ENCODE data around the gene STRIT1. TPM values are rescaled to one million over a fixed set of nuclear protein-coding genes. Genes with fewer than 3 reads are reported as not detected.

STRIT1 gene
- total RNA-seq, 1 donor from 2014 or later, result not detected

DNA sequence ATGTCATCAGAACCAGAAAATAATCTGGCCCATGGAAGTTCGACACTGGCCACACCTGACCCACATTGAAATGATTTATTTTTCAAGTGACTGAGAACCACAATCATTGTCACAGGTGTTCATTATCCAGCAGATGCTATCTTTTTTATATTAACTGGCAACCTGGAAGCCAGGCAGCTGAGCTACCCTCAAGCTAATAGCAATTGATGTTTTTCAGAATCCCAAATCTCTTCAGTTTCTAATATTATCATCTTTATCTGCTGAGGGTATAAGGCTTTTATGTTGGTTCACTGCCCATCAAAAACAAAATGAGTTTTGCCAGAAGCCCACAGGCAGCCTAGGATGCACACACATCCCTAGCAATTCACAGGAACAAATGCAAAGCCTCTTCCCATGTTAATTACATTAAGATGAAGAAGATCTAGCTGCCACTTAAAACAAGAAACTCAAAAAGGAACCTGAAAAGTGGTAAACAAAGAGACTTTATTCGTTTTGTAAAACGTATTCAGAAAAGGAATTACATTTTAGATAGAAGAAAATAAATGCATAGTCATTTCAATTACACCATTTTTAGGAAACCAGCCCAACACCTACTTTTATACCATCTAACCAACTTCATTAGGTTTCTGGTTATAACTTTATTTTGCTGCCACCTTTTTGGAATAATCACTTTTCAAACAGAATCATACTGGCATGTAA, 40.9 kb upstream of the STRIT1 start:
- no peaks in the 10 kb centered on the region for H3K4me1 Mint-ChIP-seq (ENCODE audit: unreplicated experiment)
- DNase-seq (ENCODE audit: extremely low spot score, unreplicated experiment), result no peak
- H3K9me3 Mint-ChIP-seq, result no peaks in the 10 kb centered on the region
- H3K27ac Mint-ChIP-seq, result no peak overlapping the region
- H3K36me3 Mint-ChIP-seq, result no peaks in the 10 kb centered on the region
- TF ChIP-seq, protein P1, sequence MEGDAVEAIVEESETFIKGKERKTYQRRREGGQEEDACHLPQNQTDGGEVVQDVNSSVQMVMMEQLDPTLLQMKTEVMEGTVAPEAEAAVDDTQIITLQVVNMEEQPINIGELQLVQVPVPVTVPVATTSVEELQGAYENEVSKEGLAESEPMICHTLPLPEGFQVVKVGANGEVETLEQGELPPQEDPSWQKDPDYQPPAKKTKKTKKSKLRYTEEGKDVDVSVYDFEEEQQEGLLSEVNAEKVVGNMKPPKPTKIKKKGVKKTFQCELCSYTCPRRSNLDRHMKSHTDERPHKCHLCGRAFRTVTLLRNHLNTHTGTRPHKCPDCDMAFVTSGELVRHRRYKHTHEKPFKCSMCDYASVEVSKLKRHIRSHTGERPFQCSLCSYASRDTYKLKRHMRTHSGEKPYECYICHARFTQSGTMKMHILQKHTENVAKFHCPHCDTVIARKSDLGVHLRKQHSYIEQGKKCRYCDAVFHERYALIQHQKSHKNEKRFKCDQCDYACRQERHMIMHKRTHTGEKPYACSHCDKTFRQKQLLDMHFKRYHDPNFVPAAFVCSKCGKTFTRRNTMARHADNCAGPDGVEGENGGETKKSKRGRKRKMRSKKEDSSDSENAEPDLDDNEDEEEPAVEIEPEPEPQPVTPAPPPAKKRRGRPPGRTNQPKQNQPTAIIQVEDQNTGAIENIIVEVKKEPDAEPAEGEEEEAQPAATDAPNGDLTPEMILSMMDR (conservative IDR thresholded peaks at IDR 0.05), result no peak
- no peak overlapping the region for H3K4me3 Mint-ChIP-seq
- peaks cover 3% of the 10 kb centered on the region for H3K27me3 Mint-ChIP-seq

DNA sequence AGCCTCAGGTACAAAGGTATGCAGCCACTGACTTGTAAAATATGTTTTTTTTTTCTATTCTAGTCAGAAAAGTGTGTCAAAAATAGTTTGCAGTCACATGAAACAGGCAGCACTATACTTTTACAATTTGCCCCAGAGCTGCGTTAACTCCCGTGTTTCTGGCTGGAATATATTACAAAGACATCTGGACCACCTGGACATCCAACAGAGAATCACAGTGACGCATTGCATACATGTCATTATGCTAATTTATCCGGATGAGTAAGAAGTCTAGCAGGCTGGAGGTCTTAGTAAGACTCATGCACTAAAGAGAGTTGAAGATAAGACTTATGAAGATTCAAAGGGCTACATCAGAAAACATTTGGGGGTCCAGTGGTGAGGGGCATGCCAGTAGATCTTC, 39.2 kb upstream of the STRIT1 start:
- TF ChIP-seq, protein P1 (conservative IDR thresholded peaks at IDR 0.05), result no peak
- no peaks in the 10 kb centered on the region for H3K9me3 Mint-ChIP-seq
- DNase-seq (ENCODE audit: extremely low spot score, unreplicated experiment), result no peak
- no peak overlapping the region for H3K27ac Mint-ChIP-seq
- H3K36me3 Mint-ChIP-seq, result no peaks in the 10 kb centered on the region
- no peaks in the 10 kb centered on the region for H3K4me1 Mint-ChIP-seq (ENCODE audit: unreplicated experiment)
- H3K27me3 Mint-ChIP-seq, result peaks cover 3% of the 10 kb centered on the region
- no peak overlapping the region for H3K4me3 Mint-ChIP-seq

DNA sequence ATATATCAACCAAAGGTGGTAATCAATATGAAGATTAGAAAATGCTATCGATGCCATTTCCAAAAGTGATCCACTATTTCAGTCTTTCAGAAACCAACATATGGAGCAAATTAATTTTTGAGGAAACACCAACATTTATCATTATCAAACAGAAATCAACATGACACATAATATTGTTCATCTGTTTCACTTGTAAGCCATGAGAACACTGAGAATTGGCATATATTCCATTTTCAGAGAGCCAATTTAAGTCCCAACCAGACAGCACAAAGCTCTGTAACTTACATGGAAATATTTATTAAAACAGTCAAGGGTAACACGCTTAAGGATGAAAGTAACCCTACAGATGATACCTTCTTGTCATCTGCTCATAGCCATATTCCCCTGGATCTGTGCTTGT, 37.6 kb upstream of the STRIT1 start:
- no peak overlapping the region for H3K4me3 Mint-ChIP-seq
- TF ChIP-seq, protein P1 (conservative IDR thresholded peaks at IDR 0.05), result no peak
- H3K9me3 Mint-ChIP-seq, result no peaks in the 10 kb centered on the region

DNA sequence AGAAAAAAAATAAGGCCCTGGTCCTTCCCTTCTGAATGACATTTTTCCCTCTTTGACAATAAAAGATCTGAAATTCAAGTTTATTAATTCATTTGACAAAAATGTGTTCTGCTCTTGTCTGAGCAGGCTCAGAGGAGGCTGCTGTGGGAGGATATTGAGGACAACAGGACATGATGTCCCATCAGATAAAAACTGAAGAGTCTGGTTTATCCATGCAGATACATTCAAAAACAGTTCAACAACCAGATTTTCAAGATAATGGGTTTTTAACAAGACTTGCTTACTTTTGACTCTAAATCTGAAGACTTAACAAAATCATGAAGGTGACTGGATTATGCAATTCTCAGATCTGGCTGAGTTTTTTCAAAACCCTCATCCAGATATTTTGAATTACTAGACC, 36.9 kb upstream of the STRIT1 start:
- Mint-ChIP-seq H3K36me3 (no peaks in the 10 kb centered on the region), H3K4me1 (ENCODE audit: unreplicated experiment) (no peaks in the 10 kb centered on the region)

More for the DNA sequence above, 37.6 kb upstream of the STRIT1 start:
- no peak for DNase-seq (ENCODE audit: extremely low spot score, unreplicated experiment)
- Mint-ChIP-seq H3K27me3 (peaks cover 2% of the 10 kb centered on the region), H3K27ac (no peak overlapping the region), H3K4me1 (ENCODE audit: unreplicated experiment) (no peaks in the 10 kb centered on the region), H3K36me3 (no peaks in the 10 kb centered on the region)

DNA sequence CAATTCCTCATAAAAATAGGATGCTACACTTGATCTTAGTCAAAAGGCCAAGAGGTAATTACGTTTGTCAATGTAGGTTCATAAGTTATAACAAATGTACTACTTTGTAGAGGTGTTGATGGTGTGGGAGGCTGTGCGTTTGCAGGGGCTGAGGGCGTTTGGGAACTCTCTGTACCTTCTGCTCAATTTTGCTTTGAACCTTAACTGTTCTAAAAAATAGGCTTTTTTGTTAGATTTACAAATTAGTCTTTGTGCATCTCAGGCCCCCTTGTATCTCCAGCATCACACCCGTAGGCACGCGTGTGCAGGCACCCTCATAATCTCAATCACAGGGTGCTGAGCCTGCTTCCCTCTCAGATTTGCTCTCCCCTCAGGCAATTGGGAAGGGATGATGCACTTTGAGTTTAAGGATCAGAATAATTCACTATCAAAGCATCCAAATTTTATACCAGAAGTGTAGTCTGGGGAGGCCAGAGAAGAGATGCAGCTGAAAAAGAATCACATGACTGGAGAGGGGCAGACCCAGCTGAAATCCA, 36.1 kb upstream of the STRIT1 start:
- H3K4me1 Mint-ChIP-seq (ENCODE audit: unreplicated experiment), result no peaks in the 10 kb centered on the region
- DNase-seq (ENCODE audit: extremely low spot score, unreplicated experiment), result no peak
- H3K27ac Mint-ChIP-seq, result no peak overlapping the region
- H3K9me3 Mint-ChIP-seq, result no peaks in the 10 kb centered on the region
- no peaks in the 10 kb centered on the region for H3K36me3 Mint-ChIP-seq
- H3K4me3 Mint-ChIP-seq, result no peak overlapping the region
- TF ChIP-seq, protein P1 (conservative IDR thresholded peaks at IDR 0.05), result no peak
- H3K27me3 Mint-ChIP-seq, result no peaks in the 10 kb centered on the region

More for the DNA sequence above, 36.9 kb upstream of the STRIT1 start:
- DNase-seq (ENCODE audit: extremely low spot score, unreplicated experiment), result no peak
- TF ChIP-seq, protein P1 (conservative IDR thresholded peaks at IDR 0.05), result no peak
- Mint-ChIP-seq H3K27ac (no peak overlapping the region), H3K9me3 (no peaks in the 10 kb centered on the region), H3K4me3 (no peak overlapping the region), H3K27me3 (no peaks in the 10 kb centered on the region)

Measured in type B pancreatic cell (in vitro differentiated cells).